ENCODE measurements around the gene TYRO3.

Gene TYRO3

GRCh38 chr15:41599061-41599460 lies 40.0 kb downstream of the TYRO3 start:
- in situ Hi-C loops (cut with MboI; ENCODE audit: low sequenced_read_pairs, unreplicated experiment) = no loop called here
- DNase-seq (ENCODE audit: low spot score) = no peak
- TF ChIP-seq, protein P1, sequence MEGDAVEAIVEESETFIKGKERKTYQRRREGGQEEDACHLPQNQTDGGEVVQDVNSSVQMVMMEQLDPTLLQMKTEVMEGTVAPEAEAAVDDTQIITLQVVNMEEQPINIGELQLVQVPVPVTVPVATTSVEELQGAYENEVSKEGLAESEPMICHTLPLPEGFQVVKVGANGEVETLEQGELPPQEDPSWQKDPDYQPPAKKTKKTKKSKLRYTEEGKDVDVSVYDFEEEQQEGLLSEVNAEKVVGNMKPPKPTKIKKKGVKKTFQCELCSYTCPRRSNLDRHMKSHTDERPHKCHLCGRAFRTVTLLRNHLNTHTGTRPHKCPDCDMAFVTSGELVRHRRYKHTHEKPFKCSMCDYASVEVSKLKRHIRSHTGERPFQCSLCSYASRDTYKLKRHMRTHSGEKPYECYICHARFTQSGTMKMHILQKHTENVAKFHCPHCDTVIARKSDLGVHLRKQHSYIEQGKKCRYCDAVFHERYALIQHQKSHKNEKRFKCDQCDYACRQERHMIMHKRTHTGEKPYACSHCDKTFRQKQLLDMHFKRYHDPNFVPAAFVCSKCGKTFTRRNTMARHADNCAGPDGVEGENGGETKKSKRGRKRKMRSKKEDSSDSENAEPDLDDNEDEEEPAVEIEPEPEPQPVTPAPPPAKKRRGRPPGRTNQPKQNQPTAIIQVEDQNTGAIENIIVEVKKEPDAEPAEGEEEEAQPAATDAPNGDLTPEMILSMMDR (IDR thresholded peaks at IDR 0.05; ENCODE audit: borderline replicate concordance, control extremely low read depth, extremely low read depth, insufficient read depth, missing control alignments) = no peak

- in situ Hi-C loops (cut with MboI; ENCODE audit: low sequenced_read_pairs, unreplicated experiment) = no loop called here
- TF ChIP-seq, protein P1 (IDR thresholded peaks at IDR 0.05; ENCODE audit: borderline replicate concordance, control extremely low read depth, extremely low read depth, insufficient read depth, missing control alignments) = no peak
- DNase-seq (ENCODE audit: low spot score) = no peak
These were observed 44.5 kb downstream of the TYRO3 start for GRCh38 chr15:41603411-41603935.

- in situ Hi-C loops (cut with MboI; ENCODE audit: low sequenced_read_pairs, unreplicated experiment) = no loop called here
- TF ChIP-seq, protein P1 (IDR thresholded peaks at IDR 0.05; ENCODE audit: borderline replicate concordance, control extremely low read depth, extremely low read depth, insufficient read depth, missing control alignments) = peak; percentile 56
- peak; percentile 65 for DNase-seq (ENCODE audit: low spot score)
These were observed 45.2 kb downstream of the TYRO3 start for GRCh38 chr15:41603941-41604911.

GRCh38 chr15:41605566-41605965 lies 46.6 kb downstream of the TYRO3 start:
- TF ChIP-seq, protein P1 (IDR thresholded peaks at IDR 0.05; ENCODE audit: borderline replicate concordance, control extremely low read depth, extremely low read depth, insufficient read depth, missing control alignments) = no peak
- DNase-seq (ENCODE audit: low spot score) = no peak
- in situ Hi-C loops (cut with MboI; ENCODE audit: low sequenced_read_pairs, unreplicated experiment) = no loop called here

GRCh38 chr15:41606997-41607396 lies 48.0 kb downstream of the TYRO3 start:
- in situ Hi-C loops (cut with MboI; ENCODE audit: low sequenced_read_pairs, unreplicated experiment) = no loop called here
- TF ChIP-seq, protein P1 (IDR thresholded peaks at IDR 0.05; ENCODE audit: borderline replicate concordance, control extremely low read depth, extremely low read depth, insufficient read depth, missing control alignments) = no peak
- DNase-seq (ENCODE audit: low spot score) = no peak

DNA sequence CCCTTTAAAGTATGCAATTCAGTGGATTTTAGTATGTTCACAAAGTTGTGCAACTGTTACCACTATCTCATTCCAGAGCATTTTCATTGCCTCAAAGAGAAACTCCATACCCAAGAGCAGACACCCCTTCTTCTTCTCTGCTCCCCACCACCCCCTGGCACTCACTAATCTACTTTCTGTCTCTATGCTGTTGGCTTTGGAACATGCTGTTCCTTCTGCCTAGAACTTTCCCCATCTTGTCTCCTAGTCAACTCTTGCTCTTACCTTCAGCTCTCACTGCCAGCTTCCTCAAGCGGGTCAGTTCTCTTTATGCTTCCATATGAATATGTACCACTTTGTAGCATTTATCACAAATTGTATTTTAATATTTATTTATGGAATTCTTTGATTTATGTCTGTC lies 50.1 kb downstream of the TYRO3 start:
- TF ChIP-seq, protein P1 (IDR thresholded peaks at IDR 0.05; ENCODE audit: borderline replicate concordance, control extremely low read depth, extremely low read depth, insufficient read depth, missing control alignments) = no peak
- in situ Hi-C loops (cut with MboI; ENCODE audit: low sequenced_read_pairs, unreplicated experiment) = no loop called here
- DNase-seq (ENCODE audit: low spot score) = no peak

Measured in GM13976 (cell line).